GM12874 (cell line): ENCODE results near the gene NELL2.

ENCODE experiments used
- CTCF ChIP-seq: IDR thresholded peaks from 2 replicates; pipeline ENCODE4 v1.5.1; 2011; ENCODE audit warnings: low read depth, mild to moderate bottlenecking, control low read depth, low read length, moderate library complexity; ENCODE audit not compliant: insufficient read depth

The NELL2 gene

GRCh38 chr12:44626883-44627282 is 249.2 kb downstream of the NELL2 start:
- no peak for TF ChIP-seq CTCF

GRCh38 chr12:44618946-44619345 is 257.2 kb downstream of the NELL2 start:
- TF ChIP-seq CTCF: no peak

- no peak for TF ChIP-seq CTCF
Observed at GRCh38 chr12:44616402-44616801, 259.7 kb downstream of the NELL2 start.

GRCh38 chr12:44611538-44611937 is 264.6 kb downstream of the NELL2 start:
- TF ChIP-seq CTCF: no peak

GRCh38 chr12:44603701-44604100 is 272.4 kb downstream of the NELL2 start:
- no peak for TF ChIP-seq CTCF

GRCh38 chr12:44592626-44593025 is 283.5 kb downstream of the NELL2 start:
- TF ChIP-seq CTCF: no peak

GRCh38 chr12:44589697-44590096 is 286.4 kb downstream of the NELL2 start:
- no peak for TF ChIP-seq CTCF

- TF ChIP-seq CTCF: no peak
Observed at GRCh38 chr12:44588651-44589050, 287.5 kb downstream of the NELL2 start.
